CD4-positive, alpha-beta T cell treated with Interleukin-4 for 1 hour (primary cell): ENCODE measurements around the gene EDNRA.

Source experiments
- DNase-seq, 2 donors: peaks; one replicate each; pipeline ENCODE4 v3.0.0-alpha.2; 2020 to 2022

Gene EDNRA

DNA sequence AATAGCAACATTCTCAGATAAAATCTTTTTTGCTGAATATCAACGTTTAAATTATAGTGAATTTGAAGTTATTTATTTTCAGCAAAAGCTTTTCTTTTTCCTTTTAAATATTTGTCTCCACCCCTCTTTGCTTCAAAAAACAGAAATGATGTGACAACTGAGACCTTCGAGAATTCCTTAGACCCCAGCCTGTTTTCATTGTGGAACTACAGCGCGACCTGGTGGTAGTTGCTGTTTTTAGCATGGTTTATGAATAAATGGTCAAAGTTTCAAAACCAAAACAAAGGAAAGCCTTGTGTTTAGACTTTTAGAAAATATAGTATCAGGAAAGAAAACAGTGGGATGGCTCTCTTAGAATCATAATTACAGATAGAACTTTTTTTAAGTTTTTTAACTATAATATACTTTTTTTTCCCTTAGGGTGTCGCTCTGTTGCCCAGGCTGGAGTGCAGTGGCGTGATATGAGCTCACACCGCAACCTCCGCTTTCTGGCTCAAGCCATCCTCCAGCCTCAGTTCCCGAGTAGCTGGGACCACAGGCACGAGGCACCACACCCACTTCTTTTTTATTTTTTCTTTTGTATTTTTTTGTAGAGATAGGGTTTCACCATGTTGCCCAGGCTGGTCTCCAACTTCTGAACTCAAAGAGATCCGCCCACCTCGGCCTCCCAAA, 109.5 kb downstream of the EDNRA start:
- DNase-seq = peak; percentile 15 to 38

- no peak for DNase-seq
Observed at GRCh38 chr4:147591106-147591505, 110.2 kb downstream of the EDNRA start.

DNA sequence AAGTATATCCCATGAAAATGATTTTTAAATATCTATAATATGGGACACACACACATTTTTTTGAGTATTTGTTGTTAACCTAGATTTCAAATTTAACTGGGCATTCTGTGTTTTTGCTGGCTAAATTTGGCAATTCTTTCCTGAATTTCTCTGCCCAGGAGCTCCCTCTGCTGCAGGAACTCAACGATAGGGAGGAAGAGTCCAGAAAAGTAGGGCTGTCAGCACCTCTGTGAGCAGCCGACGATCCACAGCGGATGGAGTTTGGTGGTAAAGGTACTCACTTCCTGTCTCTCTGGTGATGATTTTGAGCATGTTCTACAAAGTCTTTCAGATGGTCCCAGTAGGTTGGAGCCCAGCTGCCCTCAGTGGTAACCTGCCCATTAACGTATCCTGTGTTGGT, 113.2 kb downstream of the EDNRA start:
- DNase-seq = no peak
